Right ventricle myocardium superior (tissue), 1 donor: Measurements from ENCODE around the gene IL17RD. TPM values are rescaled to one million over a fixed set of nuclear protein-coding genes. Genes with fewer than 3 reads are reported as not detected.
A peak's percentile ranks its signal among the peaks of the same experiment; 100 is the strongest.
"Not testable (repeated sequence)": the region's sequence is repeated elsewhere in the genome, so short reads cannot be mapped to it uniquely, and the experiment has no call there.

ENCODE experiments used
- ATAC-seq: fragments of 200-7000 bp; cut with Tn5 transposase; one replicate; pipeline ENCODE4 v1.9.1; 2020; ENCODE audit warnings: mild to moderate bottlenecking; ENCODE audit not compliant: poor library complexity
- DNase-seq: peaks from one replicate; pipeline ENCODE4 v3.0.0-alpha.2; 2020
- intact Hi-C: fragments of 100-400 bp; cut with DNase I; formaldehyde crosslinking; loops from one replicate; pipeline ENCODE4 v1.11.2; 2022
- total RNA-seq: library from RNA; stranded (reverse); fragmentation: NEBNext Ultra II Directional; extraction: Animal tissue kit (Norgen Biotek cat#: 25700); gene quantifications from one replicate; pipeline ENCODE4 v1.2.1, GENCODE V29; 2021
- donor health status: DM: no; HTN: yes; CAD: no; lungs with severe emphysema.

IL17RD gene
- total RNA-seq, 1 donor from 2014 or later, result 5.0 TPM

GRCh38 chr3:57109437-57110199 is 55.5 kb downstream of the IL17RD start:
- intact Hi-C loops, result no loop called here
- ATAC-seq (no peak), DNase-seq (no peak)

GRCh38 chr3:57108684-57109083 is 56.5 kb downstream of the IL17RD start:
- DNase-seq, result no peak
- no peak for ATAC-seq
- intact Hi-C loops, result no loop called here

- ATAC-seq, result no peak
- intact Hi-C loops, result no loop called here
- no peak for DNase-seq
Observed at GRCh38 chr3:57105585-57105984, 59.6 kb downstream of the IL17RD start.

GRCh38 chr3:57100046-57100695 is 65.0 kb downstream of the IL17RD start:
- ATAC-seq (peak; percentile 89), DNase-seq (no peak)
- intact Hi-C loops, result loop anchor here (5.0 kb wide), 1 partner anchor 127 kb away; the partner anchor contains the start of gene APPL1

GRCh38 chr3:57098418-57099310 is 66.5 kb downstream of the IL17RD start:
- DNase-seq (no peak), ATAC-seq (no peak)
- intact Hi-C loops, result no loop called here

GRCh38 chr3:57097536-57097935 is 67.6 kb downstream of the IL17RD start:
- intact Hi-C loops, result no loop called here
- ATAC-seq (no peak), DNase-seq (no peak)

GRCh38 chr3:57095363-57095762 is 69.8 kb downstream of the IL17RD start:
- intact Hi-C loops, result no loop called here
- ATAC-seq (no peak), DNase-seq (no peak)

GRCh38 chr3:57094575-57094974 is 70.6 kb downstream of the IL17RD start:
- ATAC-seq (peak; percentile 19), DNase-seq (no peak)
- intact Hi-C loops, result no loop called here

GRCh38 chr3:57093971-57094535 is 71.1 kb downstream of the IL17RD start:
- intact Hi-C loops, result no loop called here
- DNase-seq (no peak), ATAC-seq (peak; percentile 37)

- DNase-seq, result no peak
- intact Hi-C loops, result no loop called here
- no peak for ATAC-seq
Observed at GRCh38 chr3:57093489-57093888, 71.7 kb downstream of the IL17RD start.

- DNase-seq (no peak), ATAC-seq (peak; percentile 45)
Observed at GRCh38 chr3:57091521-57092273, 73.5 kb downstream of the IL17RD start.

GRCh38 chr3:57089043-57089442 is 76.1 kb downstream of the IL17RD start:
- intact Hi-C loops, result no loop called here
- no peak for ATAC-seq
- no peak for DNase-seq

More at GRCh38 chr3:57091521-57092273, 73.5 kb downstream of the IL17RD start:
- intact Hi-C loops, result no loop called here

GRCh38 chr3:57088503-57088902 is 76.7 kb downstream of the IL17RD start:
- ATAC-seq, result no peak
- intact Hi-C loops, result no loop called here
- no peak for DNase-seq

- no peak for DNase-seq
- ATAC-seq, result no peak
- intact Hi-C loops, result no loop called here
Observed at GRCh38 chr3:57087361-57088092, 77.6 kb downstream of the IL17RD start.

GRCh38 chr3:57086201-57086600 is 79.0 kb downstream of the IL17RD start:
- intact Hi-C loops, result no loop called here
- ATAC-seq, result no peak
- DNase-seq, result no peak

GRCh38 chr3:57085211-57085610 is 79.9 kb downstream of the IL17RD start:
- intact Hi-C loops, result no loop called here
- ATAC-seq (no peak), DNase-seq (no peak)

GRCh38 chr3:57083266-57083995 is 81.7 kb downstream of the IL17RD start:
- intact Hi-C loops, DNase-seq, ATAC-seq: not testable (repeated sequence)
